ENCODE data around the gene BMPER. TPM values are rescaled to one million over a fixed set of nuclear protein-coding genes. Genes with fewer than 3 reads are reported as not detected.

BMPER gene
- total and polyA plus RNA-seq, 10 of the 15 experiments (the other 5 are each of a cell fraction or from before 2014, with no cell fraction given) = 0.02 to 0.08 TPM; not detected in 8

- no TSS peak for BruUV-seq (replicated peaks)
- Histone ChIP-seq H3K27me3 (replicated peaks in 1 of 2; ENCODE audit: control insufficient read depth in 2 of 2, insufficient read depth in 2 of 2, low read length in 1 of 2) (no peaks in the 10 kb centered on the region), H4K20me1 (ENCODE audit: control insufficient read depth, insufficient read depth) (no peaks in the 10 kb centered on the region), H3K4me1 (ENCODE audit: control insufficient read depth, insufficient read depth, low read length) (no peaks in the 10 kb centered on the region), H3K27ac (ENCODE audit: control insufficient read depth, insufficient read depth) (no peak overlapping the region), H3K9me3 (replicated peaks; ENCODE audit: control insufficient read depth, insufficient read depth, low read length) (no peaks in the 10 kb centered on the region), H3K36me3 (ENCODE audit: control insufficient read depth in 2 of 2, insufficient read depth in 2 of 2, low read length in 1 of 2) (no peaks in the 10 kb centered on the region), H3K9ac (ENCODE audit: control insufficient read depth, insufficient read depth, low read length) (no peak overlapping the region), H3K4me3 (no peak overlapping the region), H2AFZ (ENCODE audit: control insufficient read depth, low read depth, low read length) (no peak overlapping the region), H3K79me2 (ENCODE audit: control insufficient read depth, insufficient read depth, low read length) (no peaks in the 10 kb centered on the region), H3K4me2 (ENCODE audit: control insufficient read depth, insufficient read depth) (no peak overlapping the region)
- ATAC-seq (no peak), DNase-seq (ENCODE audit: low read depth, low spot score) (no peak), FAIRE-seq (no peak)
- SMC1A ChIA-PET (ENCODE audit: uncharacterized antibody, unreplicated experiment) = no interaction called here
- in situ Hi-C loops (cut with MboI) = no loop called here
- intact Hi-C loops (cut with micrococcal nuclease; ENCODE audit: unreplicated experiment) = no loop called here
- POLR2A ChIA-PET = interaction anchor here (0.6 kb wide), 1 partner anchor 161 kb away, joined by 3 read pairs; no protein-coding TSS in a partner anchor
- TF ChIP-seq MEF2A (IDR thresholded peaks at IDR 0.05; ENCODE audit: insufficient read depth, low read depth, low read length) (no peak), STAT1 (conservative IDR thresholded peaks at IDR 0.05) (no peak), BCLAF1 (IDR thresholded peaks at IDR 0.05) (no peak), PKNOX1 (IDR thresholded peaks at IDR 0.05) (no peak), EED (IDR thresholded peaks at IDR 0.05; ENCODE audit: low read depth) (no peak), HSF1 (IDR thresholded peaks at IDR 0.05; ENCODE audit: low read depth, low read length) (no peak), WRNIP1 (IDR thresholded peaks at IDR 0.05; ENCODE audit: borderline replicate concordance, low read depth, low read length) (no peak), ZBTB11 (CRISPR knock-in tag; IDR thresholded peaks at IDR 0.05) (no peak), HDAC2 (IDR thresholded peaks at IDR 0.05) (no peak), KDM1A (IDR thresholded peaks at IDR 0.05; ENCODE audit: borderline replicate concordance) (no peak)
- CTCF ChIA-PET = interaction anchor here (1.1 kb wide), 1 partner anchor 26 kb away, joined by 3 read pairs; no protein-coding TSS in a partner anchor
- WGBS (ENCODE audit: insufficient coverage, insufficient replicate concordance, low lambda C conversion rate, missing lambda C conversion rate) = 14% methylated on average over 10 of the region's 10 CpGs
- RAD21 ChIA-PET (ENCODE audit: unreplicated experiment) = no interaction called here
Measured at GRCh38 chr7:33862946-33863814, 42.2 kb upstream of the BMPER start.
